Activated CD8-positive, alpha-beta memory T cell treated with anti-CD3 and anti-CD28 coated beads, Interleukin-2, amount 10 ng/mL, durations not matched to agents 7 days and 5 days (primary cell): Measurements from ENCODE around the gene CEBPE. TPM values are rescaled to one million over a fixed set of nuclear protein-coding genes. Genes with fewer than 3 reads are reported as not detected.
"Not testable (repeated sequence)": the region's sequence is repeated elsewhere in the genome, so short reads cannot be mapped to it uniquely, and the experiment has no call there.

ENCODE experiments used
- ATAC-seq: fragments of 150-1000 bp; cut with Tn5 transposase; one replicate; pipeline ENCODE4 v1.10.0; 2021; ENCODE audit warnings: moderate library complexity
- CTCF ChIA-PET: fragments of 350-600 bp; sonication (Branson Sonifier 250); formaldehyde crosslinking; loops from one replicate; lab custom pipeline; 2021; ENCODE audit warnings: antibody characterized with exemption; lab: Charles Lee
- DNase-seq: peaks from one replicate; pipeline ENCODE4 v3.0.0-alpha.2; 2020
- H3K27ac Mint-ChIP-seq: one replicate; pipeline ENCODE4 v1.8.0; 2021; ENCODE audit warnings: mild to moderate bottlenecking, mixed read lengths
- H3K27me3 Mint-ChIP-seq: one replicate; pipeline ENCODE4 v1.8.0; 2021; ENCODE audit warnings: mixed read lengths
- H3K36me3 Mint-ChIP-seq: one replicate; pipeline ENCODE4 v1.8.0; 2021; ENCODE audit warnings: mild to moderate bottlenecking, mixed read lengths
- H3K4me1 Mint-ChIP-seq: one replicate; pipeline ENCODE4 v1.8.0; 2021; ENCODE audit warnings: mixed read lengths
- H3K4me3 Mint-ChIP-seq: one replicate; pipeline ENCODE4 v1.8.0; 2021; ENCODE audit warnings: mild to moderate bottlenecking, moderate library complexity, mixed read lengths
- H3K9me3 Mint-ChIP-seq: one replicate; pipeline ENCODE4 v1.8.0; 2022; ENCODE audit warnings: low read depth, mixed read lengths
- total RNA-seq, 2 experiments: library from RNA; stranded (reverse); gene quantifications; one replicate each; pipeline ENCODE4 v1.2.3, GENCODE V29; 2021

Gene CEBPE
- total RNA-seq, 2 experiments from 2014 or later: 0.79 TPM; not detected in 1

DNA sequence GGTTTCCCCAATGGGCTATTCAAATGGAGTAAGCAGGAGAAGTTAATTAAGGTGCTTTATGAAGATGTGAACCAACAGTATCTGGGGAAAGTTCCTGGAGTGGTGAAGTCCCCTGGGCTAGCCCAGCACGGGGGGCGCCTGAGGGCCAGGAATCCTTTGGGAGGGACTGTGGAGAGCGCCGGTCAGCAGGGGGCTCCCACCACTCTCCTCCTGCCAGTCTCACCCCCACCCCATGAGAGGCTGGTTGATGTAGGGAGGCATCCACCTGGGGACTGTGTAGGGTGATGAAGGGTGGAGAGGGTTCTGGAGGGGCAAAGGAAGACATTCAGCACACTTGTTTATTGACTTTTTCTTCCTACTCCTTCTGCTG is 4.4 kb downstream of the CEBPE start:
- peaks cover 3% of the 10 kb centered on the region for H3K27me3 Mint-ChIP-seq
- peaks cover 29% of the 10 kb centered on the region for H3K4me1 Mint-ChIP-seq
- no peak overlapping the region for H3K27ac Mint-ChIP-seq
- CTCF ChIA-PET: interaction anchor here (1.0 to 2.0 kb wide), 2 partner anchors 69 to 72 kb away, joined by 3 to 6 read pairs; no protein-coding TSS in a partner anchor
- ATAC-seq (no peak), DNase-seq (no peak)
- no peaks in the 10 kb centered on the region for H3K36me3 Mint-ChIP-seq
- H3K9me3 Mint-ChIP-seq: no peaks in the 10 kb centered on the region
- no peak overlapping the region for H3K4me3 Mint-ChIP-seq

DNA sequence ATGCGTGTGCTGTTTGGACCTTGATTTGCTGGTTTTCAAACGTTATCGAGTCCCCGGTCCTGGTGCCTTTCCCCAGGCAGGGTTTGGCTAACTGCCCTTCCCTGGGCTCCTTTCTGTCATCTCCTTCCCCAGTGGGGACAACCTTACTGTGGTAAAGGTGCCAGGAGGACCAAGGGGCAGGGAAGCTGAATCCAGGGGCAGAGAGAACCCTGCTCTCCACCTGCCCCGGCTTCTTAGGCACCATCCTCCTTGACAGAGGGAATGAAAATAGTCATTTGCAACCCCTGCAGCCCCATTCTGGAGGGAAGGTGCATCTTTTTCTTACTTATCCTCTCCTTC is 5.0 kb downstream of the CEBPE start:
- ATAC-seq (no peak), DNase-seq (no peak)
- no peak overlapping the region for H3K27ac Mint-ChIP-seq
- peaks cover 24% of the 10 kb centered on the region for H3K4me1 Mint-ChIP-seq
- CTCF ChIA-PET: interaction anchor here (1.0 to 2.0 kb wide), 2 partner anchors 70 to 73 kb away, joined by 3 to 6 read pairs; no protein-coding TSS in a partner anchor
- H3K9me3 Mint-ChIP-seq: no peaks in the 10 kb centered on the region
- peaks cover 3% of the 10 kb centered on the region for H3K27me3 Mint-ChIP-seq
- H3K36me3 Mint-ChIP-seq: no peaks in the 10 kb centered on the region
- H3K4me3 Mint-ChIP-seq: no peak overlapping the region

DNA sequence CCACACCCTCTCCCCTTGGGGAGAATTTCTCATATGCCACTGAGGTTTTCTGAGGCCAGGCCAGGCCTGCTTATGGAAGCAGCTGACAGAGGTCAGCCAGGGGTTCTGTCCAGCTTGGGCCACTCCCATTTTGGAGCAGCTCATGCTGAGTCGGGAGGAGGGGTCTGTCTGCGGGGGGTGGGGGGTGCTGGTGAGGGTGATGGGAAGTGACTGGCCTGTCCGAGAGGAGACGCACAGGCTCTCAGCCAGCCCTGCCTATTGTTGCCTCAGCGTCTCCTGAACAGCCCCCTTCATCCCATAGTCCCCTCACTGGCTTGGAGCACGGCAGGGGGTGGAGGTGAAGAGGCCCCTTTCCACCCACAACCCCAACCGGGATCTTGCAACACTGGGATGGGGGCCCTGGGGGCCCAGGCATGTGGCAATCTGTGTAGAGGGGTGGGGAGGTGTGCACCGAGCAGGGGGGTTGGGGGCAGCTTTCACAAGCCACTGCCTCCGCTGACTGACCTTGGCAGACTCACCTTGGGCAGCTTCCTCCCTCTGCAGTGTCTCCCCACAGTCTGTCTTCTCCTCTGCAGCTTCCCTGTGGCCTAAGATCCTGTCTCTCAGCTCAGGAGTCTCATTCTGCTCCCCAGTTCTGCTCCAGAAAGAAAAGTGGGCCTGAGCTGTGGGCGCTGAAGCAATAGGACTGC is 5.5 kb downstream of the CEBPE start:
- CTCF ChIA-PET: interaction anchor here (1.3 to 3.3 kb wide), 3 partner anchors 7 to 73 kb away, joined by 3 to 23 read pairs (median 6); no protein-coding TSS in a partner anchor
- Mint-ChIP-seq H3K9me3 (no peaks in the 10 kb centered on the region), H3K4me1 (peaks cover 21% of the 10 kb centered on the region), H3K27ac (no peak overlapping the region), H3K36me3 (no peaks in the 10 kb centered on the region), H3K27me3 (peaks cover 3% of the 10 kb centered on the region), H3K4me3 (no peak overlapping the region)
- DNase-seq (no peak), ATAC-seq (no peak)

DNA sequence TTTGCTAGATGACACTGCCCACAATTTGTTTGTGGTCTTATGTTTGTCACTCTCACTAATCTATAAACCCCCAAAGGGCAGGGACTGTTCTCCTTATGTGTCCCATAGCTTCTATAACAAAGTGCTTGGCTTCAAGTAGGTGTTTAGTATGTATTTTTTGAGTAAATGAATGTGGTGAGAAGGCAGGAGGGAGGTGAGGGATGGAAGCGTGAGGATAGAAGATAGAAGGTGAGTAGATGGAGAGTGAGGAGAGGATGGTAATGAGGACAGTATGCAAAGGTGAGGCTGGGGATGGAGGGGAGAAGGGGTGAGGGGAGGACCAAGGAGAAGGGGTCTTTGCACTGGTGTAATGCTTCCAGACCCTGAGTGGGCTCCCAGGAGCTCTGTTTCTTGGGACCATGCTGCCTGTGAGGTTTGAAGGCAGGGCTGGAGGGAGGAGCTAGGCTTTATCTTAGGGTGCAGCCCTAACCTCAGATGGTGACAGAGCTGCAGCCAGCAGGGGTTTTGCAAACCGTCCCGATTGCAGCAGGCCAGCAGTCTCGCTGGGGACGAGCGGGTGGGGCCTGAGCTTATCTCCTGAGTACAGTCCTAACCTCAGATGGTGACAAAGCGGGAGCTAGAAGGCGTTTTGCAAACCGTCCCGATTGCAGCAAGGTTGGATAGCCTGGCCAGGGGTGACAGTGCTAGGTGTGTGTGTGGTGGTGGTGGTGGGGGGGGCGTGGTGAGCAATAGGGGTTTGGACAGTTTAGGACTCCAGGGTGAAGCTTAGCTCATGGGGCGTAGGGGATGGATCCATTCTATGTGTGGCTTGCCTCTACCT is 6.5 kb downstream of the CEBPE start:
- CTCF ChIA-PET: interaction anchor here (1.0 to 3.3 kb wide), 7 partner anchors 8 to 74 kb away, joined by 3 to 23 read pairs (median 4); no protein-coding TSS in a partner anchor
- peaks cover 16% of the 10 kb centered on the region for H3K4me1 Mint-ChIP-seq
- H3K27me3 Mint-ChIP-seq: peaks cover 3% of the 10 kb centered on the region
- DNase-seq (no peak), ATAC-seq (peak; percentile 38)
- H3K27ac Mint-ChIP-seq: no peak overlapping the region
- H3K4me3 Mint-ChIP-seq: no peak overlapping the region
- H3K36me3 Mint-ChIP-seq: no peaks in the 10 kb centered on the region
- no peaks in the 10 kb centered on the region for H3K9me3 Mint-ChIP-seq

DNA sequence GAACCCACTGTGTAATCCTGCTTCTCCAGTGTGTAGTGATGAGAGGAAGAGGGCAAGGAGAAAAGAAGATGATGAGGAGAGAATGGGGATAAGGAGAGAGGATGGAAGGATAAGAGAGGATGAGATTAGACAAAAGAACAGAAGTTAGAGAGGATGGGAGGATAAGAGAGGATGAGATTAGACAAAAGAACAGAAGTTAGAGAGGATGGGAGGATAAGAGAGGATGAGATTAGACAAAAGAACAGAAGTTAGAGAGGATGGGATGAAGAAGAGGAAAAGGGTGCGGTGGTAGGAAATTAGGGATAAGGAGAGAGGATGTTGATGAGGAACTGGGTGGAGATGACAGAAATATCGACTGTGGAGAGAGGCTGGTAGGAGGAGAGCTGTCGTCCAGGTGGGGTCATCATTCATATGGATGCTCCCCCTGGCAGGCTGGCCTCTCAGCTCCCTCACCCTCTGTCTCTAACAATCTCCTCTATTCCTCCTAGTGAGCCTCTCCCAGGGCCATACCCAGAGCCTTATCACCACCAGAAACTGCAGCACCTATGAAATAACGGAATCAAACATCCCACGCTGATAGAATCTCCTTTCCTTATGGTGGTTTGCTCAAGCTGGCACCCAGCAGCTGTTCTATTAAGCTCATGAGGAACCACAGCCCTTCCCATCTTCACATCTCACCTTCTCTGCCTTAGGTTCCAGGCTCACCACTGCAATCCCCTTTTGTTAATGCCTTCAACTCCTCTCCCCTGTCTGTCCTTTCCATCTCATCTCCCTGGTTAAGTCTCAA is 8.3 kb downstream of the CEBPE start:
- H3K4me1 Mint-ChIP-seq: peaks cover 16% of the 10 kb centered on the region
- H3K4me3 Mint-ChIP-seq: no peak overlapping the region
- DNase-seq: no peak
- no peaks in the 10 kb centered on the region for H3K9me3 Mint-ChIP-seq
- no peak for ATAC-seq
- H3K27ac Mint-ChIP-seq: no peak overlapping the region
- no peaks in the 10 kb centered on the region for H3K36me3 Mint-ChIP-seq
- peaks cover 3% of the 10 kb centered on the region for H3K27me3 Mint-ChIP-seq
- CTCF ChIA-PET: interaction anchor here (0.7 to 3.4 kb wide), 6 partner anchors 10 to 183 kb away, joined by 3 to 25 read pairs (median 10); no protein-coding TSS in a partner anchor

DNA sequence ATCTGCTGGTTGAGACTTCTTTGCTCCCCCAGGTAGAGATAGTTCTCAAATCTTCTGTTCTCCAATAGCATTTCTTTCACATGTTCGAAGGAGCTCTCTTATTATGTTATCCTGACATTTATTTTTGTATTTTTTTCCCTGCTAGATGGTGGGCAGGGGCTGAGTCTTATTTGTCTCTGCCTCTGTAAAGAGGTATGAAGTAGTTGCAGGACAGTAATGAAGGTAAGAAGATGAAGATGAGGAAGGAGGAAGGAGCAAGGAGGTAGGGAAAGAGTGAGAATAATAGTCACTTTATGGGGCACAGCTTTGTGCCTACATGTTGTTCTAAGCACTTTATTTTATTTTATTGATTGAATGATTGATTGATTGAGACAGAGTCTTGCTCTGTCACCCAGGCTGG is 9.3 kb downstream of the CEBPE start:
- H3K9me3 Mint-ChIP-seq: no peaks in the 10 kb centered on the region
- H3K36me3 Mint-ChIP-seq: no peaks in the 10 kb centered on the region
- CTCF ChIA-PET: interaction anchor here (0.6 to 3.4 kb wide), 12 partner anchors 10 to 1856 kb away, joined by 3 to 25 read pairs (median 4); no protein-coding TSS in a partner anchor
- ATAC-seq: no peak
- no peak overlapping the region for H3K4me3 Mint-ChIP-seq
- H3K4me1 Mint-ChIP-seq: peaks cover 9% of the 10 kb centered on the region
- H3K27me3 Mint-ChIP-seq: peaks cover 3% of the 10 kb centered on the region
- no peak for DNase-seq
- H3K27ac Mint-ChIP-seq: no peak overlapping the region

DNA sequence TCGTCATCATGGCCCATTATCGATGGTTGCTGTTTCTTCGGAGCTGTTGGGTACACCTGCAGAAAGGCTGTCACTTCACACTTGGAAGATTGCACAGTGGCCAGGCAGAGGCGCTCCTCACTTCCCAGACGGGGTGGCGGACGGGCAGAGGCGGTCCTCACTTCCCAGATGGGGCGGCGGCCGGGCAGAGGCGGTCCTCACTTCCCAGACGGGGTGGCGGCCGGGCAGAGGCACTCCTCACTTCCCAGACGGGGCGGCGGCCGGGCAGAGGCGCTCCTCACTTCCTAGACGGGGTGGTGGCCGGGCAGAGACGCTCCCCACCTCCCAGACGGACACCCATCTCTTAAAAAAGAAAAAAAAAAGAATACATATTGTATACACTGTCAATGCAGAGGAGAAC is 10.9 kb downstream of the CEBPE start:
- not testable (repeated sequence) for ATAC-seq, H3K4me3 Mint-ChIP-seq, H3K36me3 Mint-ChIP-seq, H3K9me3 Mint-ChIP-seq, H3K27me3 Mint-ChIP-seq, DNase-seq, H3K27ac Mint-ChIP-seq, H3K4me1 Mint-ChIP-seq
- CTCF ChIA-PET: interaction anchor here (1.4 to 3.4 kb wide), 4 partner anchors 13 to 40 kb away, joined by 4 to 25 read pairs (median 8); partner anchors contain the start of genes ACIN1 and C14orf119

DNA sequence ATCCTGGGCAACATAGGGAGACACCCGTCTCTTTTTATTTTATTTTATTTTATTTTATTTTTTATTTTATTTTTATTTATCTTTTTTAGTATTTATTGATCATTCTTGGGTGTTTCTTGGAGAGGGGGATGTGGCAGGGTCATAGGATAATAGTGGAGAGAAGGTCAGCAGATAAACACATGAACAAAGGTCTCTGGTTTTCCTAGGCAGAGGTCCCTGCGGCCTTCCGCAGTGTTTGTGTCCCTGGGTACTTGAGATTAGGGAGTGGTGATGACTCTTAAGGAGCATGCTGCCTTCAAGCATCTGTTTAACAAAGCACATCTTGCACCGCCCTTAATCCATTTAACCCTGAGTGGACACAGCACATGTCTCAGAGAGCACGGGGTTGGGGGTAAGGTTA is 11.4 kb downstream of the CEBPE start:
- H3K4me3 Mint-ChIP-seq, H3K27ac Mint-ChIP-seq, H3K27me3 Mint-ChIP-seq, H3K9me3 Mint-ChIP-seq, H3K36me3 Mint-ChIP-seq, DNase-seq, CTCF ChIA-PET, ATAC-seq, H3K4me1 Mint-ChIP-seq: not testable (repeated sequence)

DNA sequence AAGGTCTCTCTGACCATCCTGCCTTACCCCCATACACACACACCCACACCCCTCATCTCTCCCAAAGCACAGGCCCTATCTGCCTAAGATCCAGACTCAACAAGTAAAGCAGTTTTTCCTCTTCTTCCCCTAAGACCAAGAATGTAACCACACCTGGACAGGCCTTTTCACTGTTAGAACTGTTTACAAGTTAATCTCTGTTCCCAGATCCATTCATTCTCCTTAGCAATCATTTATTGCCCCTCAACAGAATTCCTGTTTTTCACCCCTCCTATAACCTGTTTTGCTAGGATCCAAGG is 12.4 kb downstream of the CEBPE start:
- no peaks in the 10 kb centered on the region for H3K9me3 Mint-ChIP-seq

DNA sequence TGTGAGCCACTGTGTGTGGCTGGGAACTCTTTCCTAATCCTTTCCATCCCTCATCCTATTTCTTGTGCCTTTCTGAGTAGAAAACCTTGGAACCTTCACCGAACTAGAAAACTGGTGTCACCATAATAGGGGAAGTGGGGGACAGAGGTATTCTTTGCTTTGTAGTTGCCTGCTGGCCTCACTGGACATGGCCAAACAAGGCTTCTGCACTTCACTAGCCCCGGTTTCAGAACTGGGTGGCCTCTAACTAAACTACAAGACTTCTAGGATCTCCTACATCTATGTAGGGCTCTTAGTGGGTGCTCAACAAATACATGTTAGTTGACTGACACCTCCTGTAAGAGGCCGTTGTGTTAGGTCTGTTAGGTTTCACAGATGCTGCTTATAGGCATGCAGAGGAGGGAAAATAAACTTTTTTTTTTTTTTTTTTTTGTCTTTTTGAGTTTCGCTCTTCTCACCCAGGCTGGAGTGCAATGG is 13.7 kb downstream of the CEBPE start:
- H3K4me1 Mint-ChIP-seq: no peaks in the 10 kb centered on the region
- peaks cover 2% of the 10 kb centered on the region for H3K27me3 Mint-ChIP-seq
- H3K4me3 Mint-ChIP-seq: no peak overlapping the region
- H3K9me3 Mint-ChIP-seq: no peaks in the 10 kb centered on the region
- CTCF ChIA-PET: no interaction called here
- ATAC-seq (no peak), DNase-seq (no peak)
- no peak overlapping the region for H3K27ac Mint-ChIP-seq
- no peaks in the 10 kb centered on the region for H3K36me3 Mint-ChIP-seq

More for the DNA sequence above, 12.4 kb downstream of the CEBPE start:
- Mint-ChIP-seq H3K27me3 (peaks cover 2% of the 10 kb centered on the region), H3K4me3 (no peak overlapping the region), H3K4me1 (no peaks in the 10 kb centered on the region), H3K36me3 (no peaks in the 10 kb centered on the region), H3K27ac (no peak overlapping the region)
- DNase-seq (no peak), ATAC-seq (no peak)
- CTCF ChIA-PET: interaction anchor here (1.0 to 1.5 kb wide), 2 partner anchors 9 to 12 kb away, joined by 3 read pairs; partner anchors contain the start of gene ACIN1

DNA sequence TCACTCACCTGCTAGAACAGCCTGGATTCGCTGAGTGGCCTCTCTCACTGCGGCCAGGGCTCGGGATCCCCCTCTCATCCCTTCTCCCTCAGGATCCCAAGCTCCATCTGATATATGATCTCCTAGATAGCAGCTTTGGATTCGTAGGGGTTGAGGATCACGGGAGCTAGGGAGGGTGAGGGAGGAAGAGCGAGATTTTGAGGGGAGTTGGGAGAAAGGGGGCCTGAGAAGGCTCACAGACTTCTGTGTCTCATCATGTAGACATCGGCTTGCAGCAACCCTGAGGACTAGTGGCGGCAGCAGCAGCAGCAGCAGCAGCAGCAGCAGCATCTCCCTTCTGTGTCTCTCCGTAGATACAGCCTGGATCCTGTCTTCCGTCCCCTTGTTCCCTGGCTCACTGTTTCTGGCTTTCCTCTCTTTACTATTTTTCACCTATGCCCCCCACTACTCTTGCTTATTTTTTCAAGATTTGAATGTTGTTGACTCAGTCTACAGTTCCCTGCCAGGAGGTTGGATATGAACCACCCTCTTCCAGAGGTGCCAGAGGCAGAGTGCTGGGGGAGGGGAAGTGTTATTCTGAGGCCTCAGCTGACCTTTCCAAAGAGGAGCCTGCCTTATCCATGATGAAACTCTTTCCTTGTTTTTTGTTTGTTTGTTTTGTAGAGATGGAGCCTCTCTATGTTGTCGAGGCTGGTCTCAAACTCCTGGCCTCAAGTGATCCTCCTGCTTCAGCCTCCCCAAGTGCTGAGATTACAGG is 14.3 kb downstream of the CEBPE start, which contains the start of gene CIROP:
Gene CIROP, minus strand, starts transcription at position 399 of the 757 bp plus-strand sequence. Its CDS starts 69 bp downstream, at position 330.
- ATAC-seq: no peak
- Mint-ChIP-seq H3K36me3 (no peaks in the 10 kb centered on the region), H3K27me3 (peaks cover 2% of the 10 kb centered on the region), H3K4me3 (no peak within 1 kb of the TSS), H3K4me1 (no peaks in the 10 kb centered on the region), H3K9me3 (no peaks in the 10 kb centered on the region), H3K27ac (no peak within 1 kb of the TSS)
- CTCF ChIA-PET: interaction anchor here (1.9 kb wide), 1 partner anchor 15 kb away, joined by 7 read pairs; no protein-coding TSS in a partner anchor
- DNase-seq: no peak

DNA sequence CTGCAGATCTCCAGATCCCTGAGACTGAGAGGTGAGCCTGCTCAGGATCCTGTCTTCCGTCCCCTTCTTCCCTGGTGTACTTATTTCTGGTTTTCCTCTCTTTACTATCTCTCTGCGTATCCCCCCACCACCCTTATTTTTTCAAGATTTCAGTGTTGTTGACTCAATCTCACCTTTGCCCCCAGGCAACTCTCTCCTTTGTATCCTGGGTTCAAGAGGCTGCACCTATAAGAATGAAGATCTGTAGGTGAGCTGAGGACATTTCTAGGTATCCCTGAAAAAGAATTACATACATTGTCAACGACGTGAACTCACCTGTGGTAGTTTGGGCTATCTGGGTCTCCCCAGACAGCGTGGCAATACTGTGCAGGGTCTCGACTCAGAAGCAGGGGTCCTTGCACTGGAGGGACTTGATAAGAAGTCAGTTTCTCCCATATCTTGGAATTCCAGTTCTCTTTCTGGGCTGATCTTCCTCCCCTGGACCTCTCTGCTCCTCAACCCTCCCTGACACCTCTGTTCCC is 14.9 kb downstream of the CEBPE start:
- ATAC-seq (no peak), DNase-seq (no peak)
- Mint-ChIP-seq H3K4me3 (no peak overlapping the region), H3K36me3 (peaks cover 2% of the 10 kb centered on the region), H3K27ac (no peak overlapping the region), H3K9me3 (no peaks in the 10 kb centered on the region), H3K27me3 (peaks cover 2% of the 10 kb centered on the region), H3K4me1 (no peaks in the 10 kb centered on the region)
- CTCF ChIA-PET: interaction anchor here (1.8 to 1.9 kb wide), 2 partner anchors 16 to 27 kb away, joined by 4 to 7 read pairs; no protein-coding TSS in a partner anchor
